Adipocyte (in vitro differentiated cells): Measurements from ENCODE around the gene GMDS.
A peak's percentile ranks its signal among the peaks of the same experiment; 100 is the strongest.

ENCODE experiments used
- DNase-seq: peaks from one replicate; pipeline ENCODE4 v3.0.0-alpha.2; 2015; ENCODE audit warnings: low read depth
- H3K27me3 ChIP-seq: replicated peaks from 2 replicates; pipeline ENCODE4 v1.7.0; 2013; ENCODE audit warnings: mild to moderate bottlenecking, low read length, moderate library complexity; ENCODE audit not compliant: control insufficient read depth, insufficient read depth
- H3K36me3 ChIP-seq: 2 replicates; pipeline ENCODE4 v1.7.0; 2013; ENCODE audit warnings: low read length, mild to moderate bottlenecking, moderate library complexity; ENCODE audit not compliant: control insufficient read depth, insufficient read depth, severe bottlenecking
- H3K4me1 ChIP-seq: 2 replicates; pipeline ENCODE4 v1.7.0; 2013; ENCODE audit warnings: mild to moderate bottlenecking, low read length, moderate library complexity; ENCODE audit not compliant: control insufficient read depth, insufficient read depth
- H3K4me3 ChIP-seq: 2 replicates; pipeline ENCODE4 v1.7.0; 2013; ENCODE audit warnings: mild to moderate bottlenecking, low read length, moderate library complexity
- H3K9ac ChIP-seq: 2 replicates; pipeline ENCODE4 v1.7.0; 2013; ENCODE audit warnings: mild to moderate bottlenecking, low read length, moderate library complexity
- H3K9me3 ChIP-seq: 2 replicates; pipeline ENCODE4 v1.7.0; 2013; ENCODE audit warnings: mild to moderate bottlenecking, low read length, moderate library complexity; ENCODE audit not compliant: control insufficient read depth

Gene GMDS

DNA sequence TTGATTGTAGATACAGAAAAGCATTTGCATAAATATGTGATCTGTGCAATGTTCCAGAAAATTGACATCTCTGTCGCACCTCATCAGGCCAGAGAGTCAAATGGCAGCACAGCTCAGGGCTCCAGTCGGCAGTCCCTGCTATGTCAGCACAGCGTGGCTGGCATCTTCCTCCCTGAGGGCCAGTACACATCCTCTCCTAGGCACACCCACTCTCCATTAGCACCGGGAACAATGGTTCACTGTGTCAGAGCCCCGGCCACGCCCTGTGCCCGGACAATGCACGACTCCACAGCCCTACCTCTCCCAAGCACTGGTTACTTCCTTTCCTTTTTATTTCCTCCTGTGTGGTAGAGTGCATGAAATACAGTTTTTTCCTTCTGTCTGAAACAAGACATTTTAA, 520.8 kb downstream of the GMDS start:
- DNase-seq: no peak

DNA sequence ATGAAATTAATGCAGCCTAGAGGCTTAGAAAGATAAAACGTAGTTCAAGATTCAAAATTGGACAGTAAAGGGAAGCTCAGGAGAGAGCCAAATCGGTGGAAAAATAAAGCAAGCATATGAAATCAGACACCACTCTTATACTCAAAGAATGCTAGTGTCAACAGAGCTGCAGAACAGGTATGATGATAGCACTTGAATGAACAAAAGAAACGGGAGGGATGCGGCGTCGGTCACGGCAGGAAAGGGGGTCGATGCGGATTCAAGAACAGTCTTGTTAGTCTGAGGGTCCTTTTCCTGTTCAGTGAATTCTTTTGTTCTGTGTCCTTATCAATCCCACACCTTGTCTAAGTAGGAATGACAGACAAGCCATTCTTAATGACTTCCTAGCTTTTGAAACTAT, 521.3 kb downstream of the GMDS start:
- H3K9me3 ChIP-seq: no peaks in the 10 kb centered on the region
- no peaks in the 10 kb centered on the region for H3K27me3 ChIP-seq
- no peaks in the 10 kb centered on the region for H3K4me1 ChIP-seq
- H3K36me3 ChIP-seq: no peaks in the 10 kb centered on the region
- no peak overlapping the region for H3K9ac ChIP-seq
- no peak overlapping the region for H3K4me3 ChIP-seq
- no peak for DNase-seq

More for the DNA sequence above, 520.8 kb downstream of the GMDS start:
- Histone ChIP-seq H3K9me3 (no peaks in the 10 kb centered on the region), H3K4me1 (no peaks in the 10 kb centered on the region), H3K9ac (no peak overlapping the region), H3K36me3 (no peaks in the 10 kb centered on the region), H3K27me3 (no peaks in the 10 kb centered on the region), H3K4me3 (no peak overlapping the region)

DNA sequence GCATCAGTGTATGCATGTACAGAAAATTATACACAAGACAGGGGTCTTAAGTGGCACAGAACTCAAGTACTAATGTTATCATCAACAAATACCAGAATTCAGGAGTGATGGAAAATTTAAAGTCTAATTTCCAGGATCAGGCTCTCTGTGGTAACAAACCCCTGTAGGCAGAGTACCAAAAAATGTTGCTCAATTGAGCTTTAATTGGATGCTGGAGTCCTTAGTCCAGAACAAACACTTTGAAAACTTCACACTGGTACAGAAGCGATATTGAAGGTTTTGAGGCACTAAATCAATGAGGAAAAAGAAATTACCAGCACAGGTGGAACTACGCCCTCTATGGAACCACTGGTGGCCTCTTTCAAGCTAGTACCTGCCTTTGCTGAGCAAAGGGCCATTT, 522.6 kb downstream of the GMDS start:
- DNase-seq: peak; percentile 71
- H3K36me3 ChIP-seq: no peaks in the 10 kb centered on the region
- H3K27me3 ChIP-seq: no peaks in the 10 kb centered on the region

DNA sequence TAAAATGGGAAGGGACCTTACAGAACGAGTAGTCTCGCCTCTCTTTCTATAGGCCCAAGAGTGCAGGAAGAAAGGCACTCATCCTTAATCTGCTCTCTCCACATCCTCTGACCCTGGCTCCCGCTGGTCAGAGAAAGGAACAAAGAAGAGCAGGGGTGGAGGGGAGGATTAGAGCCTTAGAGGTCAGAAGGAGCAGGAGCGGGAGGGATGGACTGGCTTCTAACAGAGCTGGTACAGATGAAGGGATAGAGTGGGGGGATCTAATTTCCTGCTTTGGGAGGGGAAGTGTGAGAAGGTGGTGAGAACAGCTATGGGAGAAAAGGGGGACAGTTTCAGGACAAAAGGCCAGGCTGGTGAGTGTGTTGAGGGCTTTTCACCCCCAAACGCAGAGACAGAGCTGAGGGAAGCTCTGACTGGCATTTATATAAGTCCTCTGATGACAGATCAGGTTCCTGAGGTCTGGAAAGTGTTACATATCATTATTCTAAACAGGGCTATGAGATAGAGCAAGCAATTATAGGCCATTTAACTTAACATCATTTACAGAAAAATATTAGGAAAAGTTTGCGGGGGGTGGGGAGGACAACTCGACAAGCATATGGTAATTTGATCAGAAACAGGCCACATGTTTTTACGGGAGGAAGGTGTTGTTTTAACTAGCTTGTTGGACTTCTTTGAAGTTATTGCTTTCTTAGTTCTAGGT, 524.6 kb downstream of the GMDS start:
- Histone ChIP-seq H3K36me3 (no peaks in the 10 kb centered on the region), H3K4me1 (no peaks in the 10 kb centered on the region), H3K9me3 (no peaks in the 10 kb centered on the region), H3K27me3 (no peaks in the 10 kb centered on the region), H3K4me3 (no peak overlapping the region), H3K9ac (no peak overlapping the region)
- DNase-seq: no peak

More for the DNA sequence above, 522.6 kb downstream of the GMDS start:
- Histone ChIP-seq H3K9ac (no peak overlapping the region), H3K4me3 (no peak overlapping the region), H3K4me1 (no peaks in the 10 kb centered on the region), H3K9me3 (no peaks in the 10 kb centered on the region)

DNA sequence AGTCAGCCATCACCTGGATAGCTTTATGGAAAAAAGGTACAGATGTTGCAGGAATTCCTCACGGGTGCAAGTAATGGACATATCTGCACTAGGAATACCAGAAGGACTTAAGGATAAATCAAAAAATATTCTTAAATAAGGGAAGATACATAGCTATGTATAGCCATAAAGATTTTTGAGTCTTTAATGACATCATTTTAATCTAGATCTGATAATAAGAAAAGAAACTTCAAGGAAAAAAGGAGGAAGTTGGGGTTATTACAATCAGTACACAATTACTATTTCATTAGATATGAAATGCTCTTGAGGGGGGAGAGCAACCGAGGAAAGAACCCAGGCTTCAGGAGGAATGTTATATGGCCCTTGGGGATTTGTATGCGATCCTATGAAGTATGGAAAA, 525.5 kb downstream of the GMDS start:
- Histone ChIP-seq H3K4me3 (no peak overlapping the region), H3K9ac (no peak overlapping the region), H3K27me3 (no peaks in the 10 kb centered on the region), H3K4me1 (no peaks in the 10 kb centered on the region), H3K9me3 (no peaks in the 10 kb centered on the region), H3K36me3 (no peaks in the 10 kb centered on the region)
- DNase-seq: no peak

DNA sequence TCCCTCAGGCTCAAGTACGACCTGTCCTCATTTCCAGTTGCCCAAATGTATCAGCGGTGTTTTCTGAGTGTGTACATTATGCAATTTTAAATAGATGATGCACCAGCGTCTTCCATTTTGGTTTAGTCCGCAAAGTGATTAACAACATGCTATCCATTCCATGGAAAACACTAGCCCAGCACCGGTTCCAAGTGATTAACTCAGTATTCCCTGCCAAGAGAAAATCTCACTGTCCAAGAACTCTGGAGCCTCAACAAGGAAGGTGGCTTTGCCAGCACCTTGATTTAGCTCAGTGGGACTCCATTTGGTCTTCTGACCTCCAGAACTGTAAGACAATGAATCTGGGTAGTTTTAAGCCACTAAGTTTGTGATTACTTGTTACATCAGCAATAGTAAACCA, 528.5 kb downstream of the GMDS start:
- no peaks in the 10 kb centered on the region for H3K4me1 ChIP-seq
- no peak overlapping the region for H3K4me3 ChIP-seq
- H3K27me3 ChIP-seq: no peaks in the 10 kb centered on the region
- H3K9me3 ChIP-seq: no peaks in the 10 kb centered on the region
- H3K9ac ChIP-seq: no peak overlapping the region
- no peak for DNase-seq
- H3K36me3 ChIP-seq: no peaks in the 10 kb centered on the region

DNA sequence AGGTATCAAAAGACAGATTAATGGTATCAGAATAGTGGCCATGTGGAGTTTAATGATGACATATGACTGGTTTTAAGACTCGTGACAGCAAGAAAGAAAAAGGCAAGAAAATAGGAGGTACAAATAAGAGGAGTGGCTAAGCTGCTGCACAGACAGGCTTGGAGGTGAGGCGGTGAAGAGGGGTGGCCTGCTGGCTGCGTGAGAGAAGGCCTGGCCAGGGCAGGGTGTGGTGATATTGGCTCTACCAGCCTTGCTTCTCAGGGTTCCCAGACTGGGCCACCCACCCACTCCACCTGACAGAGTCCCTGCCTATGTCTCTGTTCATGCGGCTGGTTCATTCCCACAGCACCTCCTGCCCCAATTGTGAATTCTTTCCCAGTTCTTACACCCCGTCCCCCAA, 529.0 kb downstream of the GMDS start:
- no peaks in the 10 kb centered on the region for H3K27me3 ChIP-seq
- no peak for DNase-seq
- no peaks in the 10 kb centered on the region for H3K9me3 ChIP-seq
- no peaks in the 10 kb centered on the region for H3K36me3 ChIP-seq
- H3K4me1 ChIP-seq: no peaks in the 10 kb centered on the region
- no peak overlapping the region for H3K4me3 ChIP-seq
- no peak overlapping the region for H3K9ac ChIP-seq

DNA sequence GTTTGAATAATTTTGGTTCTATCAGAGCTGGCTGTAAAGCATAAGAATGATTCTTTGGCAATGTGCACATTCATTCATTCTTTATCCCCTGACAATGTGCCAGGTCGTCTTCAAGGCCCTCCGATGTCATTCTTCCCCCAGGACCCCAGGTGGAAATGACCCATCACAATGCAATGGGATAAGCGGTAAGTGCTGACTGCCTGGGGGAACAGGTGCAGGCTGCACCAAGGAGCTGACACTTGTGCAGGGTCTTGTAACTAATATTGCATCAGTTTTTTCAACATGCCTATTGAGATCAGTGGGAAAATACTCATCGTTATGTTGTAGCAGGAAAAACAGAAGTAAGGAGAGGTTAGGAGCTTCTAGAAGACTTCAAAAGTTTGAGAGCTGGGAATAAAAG, 530.1 kb downstream of the GMDS start:
- no peak overlapping the region for H3K4me3 ChIP-seq
- DNase-seq: no peak
- no peaks in the 10 kb centered on the region for H3K36me3 ChIP-seq
- no peaks in the 10 kb centered on the region for H3K4me1 ChIP-seq
- no peaks in the 10 kb centered on the region for H3K9me3 ChIP-seq
- H3K27me3 ChIP-seq: no peaks in the 10 kb centered on the region
- no peak overlapping the region for H3K9ac ChIP-seq

DNA sequence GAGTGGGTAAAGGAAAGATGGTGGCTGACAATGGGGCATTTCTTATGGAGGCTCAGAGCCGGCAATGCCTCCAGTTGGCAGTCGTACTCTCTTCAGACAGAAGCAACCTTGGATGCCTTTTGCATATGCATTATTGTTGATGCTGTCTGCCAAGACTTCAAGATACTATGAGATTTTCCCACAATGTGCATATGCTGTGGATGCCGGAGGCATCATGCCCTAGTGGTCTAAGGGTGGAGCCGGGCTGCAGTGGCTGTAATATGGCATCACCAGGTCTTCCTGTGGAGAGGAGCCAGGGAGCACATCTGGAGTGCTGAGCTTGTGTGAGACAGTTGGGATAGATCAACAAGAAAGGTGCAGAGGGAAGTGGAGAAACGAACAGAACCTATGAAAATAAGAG, 530.8 kb downstream of the GMDS start:
- Histone ChIP-seq H3K4me1 (no peaks in the 10 kb centered on the region), H3K36me3 (no peaks in the 10 kb centered on the region), H3K9ac (no peak overlapping the region), H3K27me3 (no peaks in the 10 kb centered on the region), H3K9me3 (no peaks in the 10 kb centered on the region), H3K4me3 (no peak overlapping the region)
- DNase-seq: no peak

DNA sequence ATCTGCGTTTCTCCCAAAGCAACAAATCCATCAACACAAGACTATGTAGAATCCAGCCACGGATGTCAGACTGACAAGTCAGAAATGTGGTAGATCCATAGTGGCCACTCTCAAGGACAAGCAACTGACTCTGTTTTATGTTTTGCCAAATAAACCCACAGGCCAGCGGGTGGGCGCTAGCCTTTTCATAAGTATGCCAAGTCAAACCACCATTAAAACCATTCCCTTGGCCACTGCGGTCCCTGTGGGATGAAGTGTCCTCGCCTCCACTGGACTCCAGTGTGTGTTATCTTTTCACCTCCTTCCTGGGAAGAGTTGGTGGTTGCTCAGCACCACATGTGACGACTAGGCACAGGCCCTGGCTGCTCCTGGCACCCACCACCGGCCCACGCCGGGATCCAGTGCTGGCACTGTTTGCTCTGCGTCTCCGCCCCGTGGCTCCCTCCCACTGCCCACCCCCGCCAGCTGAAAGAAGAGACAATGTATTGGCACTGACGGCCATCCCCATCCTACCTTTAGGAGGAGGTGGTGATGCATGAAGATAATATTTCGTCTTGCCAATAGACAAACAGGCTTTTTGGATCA, 532.3 kb downstream of the GMDS start:
- Histone ChIP-seq H3K36me3 (no peaks in the 10 kb centered on the region), H3K4me1 (no peaks in the 10 kb centered on the region), H3K9ac (no peak overlapping the region), H3K4me3 (no peak overlapping the region), H3K27me3 (no peaks in the 10 kb centered on the region), H3K9me3 (no peaks in the 10 kb centered on the region)
- DNase-seq: no peak

DNA sequence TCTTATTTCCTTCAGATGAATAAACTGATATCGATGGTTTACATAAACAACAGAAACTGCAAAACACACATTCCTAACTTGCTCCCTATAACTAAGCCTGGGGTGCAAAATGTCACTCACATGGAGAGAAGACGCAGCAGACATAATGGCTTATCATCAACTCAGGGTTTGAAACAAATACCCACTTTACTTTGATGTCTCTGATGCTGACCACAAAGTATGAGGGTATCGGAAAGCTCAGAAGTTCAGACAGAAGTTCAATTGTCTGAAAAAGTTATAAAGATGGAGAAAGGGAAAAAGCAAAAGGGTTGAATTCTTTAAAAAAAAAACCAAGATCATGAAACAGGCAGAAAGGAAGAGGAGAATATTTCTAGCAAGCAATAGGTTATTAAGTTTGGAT, 533.0 kb downstream of the GMDS start:
- no peak for DNase-seq
- H3K9ac ChIP-seq: no peak overlapping the region
- no peaks in the 10 kb centered on the region for H3K36me3 ChIP-seq
- H3K4me3 ChIP-seq: no peak overlapping the region
- H3K27me3 ChIP-seq: no peaks in the 10 kb centered on the region
- no peaks in the 10 kb centered on the region for H3K4me1 ChIP-seq
- H3K9me3 ChIP-seq: no peaks in the 10 kb centered on the region

DNA sequence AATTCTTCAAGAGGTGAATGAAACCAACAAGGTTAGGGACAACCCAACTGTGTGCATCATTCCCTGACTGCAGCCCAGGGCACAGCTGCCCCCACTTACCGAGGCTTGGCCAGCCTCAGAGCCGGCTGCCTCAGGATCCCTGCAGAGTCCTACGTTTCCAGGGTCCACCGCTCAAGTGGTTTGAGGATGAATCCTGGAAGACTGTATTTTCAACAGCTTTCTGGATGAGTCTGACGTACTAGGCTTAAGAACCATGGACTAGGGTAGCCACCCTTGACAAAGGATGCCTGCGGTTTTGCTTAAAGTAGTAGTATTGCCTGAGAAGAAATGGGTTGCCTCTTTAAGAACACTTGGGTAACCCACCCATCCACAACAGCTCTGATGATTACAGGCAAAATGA, 534.3 kb downstream of the GMDS start:
- Histone ChIP-seq H3K36me3 (no peaks in the 10 kb centered on the region), H3K4me3 (no peak overlapping the region), H3K27me3 (no peaks in the 10 kb centered on the region), H3K4me1 (no peaks in the 10 kb centered on the region), H3K9ac (no peak overlapping the region), H3K9me3 (no peaks in the 10 kb centered on the region)
- DNase-seq: no peak
